ENCODE results near the gene SLC1A5. TPM values are rescaled to one million over a fixed set of nuclear protein-coding genes. Genes with fewer than 3 reads are reported as not detected.
"Not testable (repeated sequence)": the region's sequence is repeated elsewhere in the genome, so short reads cannot be mapped to it uniquely, and the experiment has no call there.

Gene SLC1A5
- total RNA-seq, 1 experiment from 2014 or later: 512 TPM

- Histone ChIP-seq H3K27me3 (replicated peaks; ENCODE audit: control insufficient read depth, insufficient read depth, low read length) (no peaks in the 10 kb centered on the region), H3K9me3 (no peaks in the 10 kb centered on the region), H3K4me3 (ENCODE audit: low read depth, low read length) (no peak overlapping the region), H3K36me3 (ENCODE audit: control insufficient read depth, insufficient read depth, low read length) (peaks cover 1% of the 10 kb centered on the region), H3K4me1 (peaks cover 22% of the 10 kb centered on the region)
- ChIA-PET CTCF (no interaction called here), POLR2A (interaction anchor here (0.6 to 2.1 kb wide), 3 partner anchors 16 to 341 kb away, joined by 3 to 7 read pairs (median 3); partner anchors contain the start of genes SLC1A5 and ZC3H4)
- Mint-ChIP-seq H3K27me3 (ENCODE audit: insufficient read depth, unreplicated experiment) (no peaks in the 10 kb centered on the region), H3K27ac (ENCODE audit: unreplicated experiment) (peak overlapping the region; percentile 45), H3K36me3 (ENCODE audit: insufficient read depth, unreplicated experiment) (peaks cover 57% of the 10 kb centered on the region), H3K9me3 (ENCODE audit: unreplicated experiment) (no peaks in the 10 kb centered on the region), H3K4me1 (ENCODE audit: low read depth, unreplicated experiment) (peaks cover 18% of the 10 kb centered on the region), H3K4me3 (ENCODE audit: unreplicated experiment) (no peak overlapping the region)
- TF ChIP-seq, protein P1, sequence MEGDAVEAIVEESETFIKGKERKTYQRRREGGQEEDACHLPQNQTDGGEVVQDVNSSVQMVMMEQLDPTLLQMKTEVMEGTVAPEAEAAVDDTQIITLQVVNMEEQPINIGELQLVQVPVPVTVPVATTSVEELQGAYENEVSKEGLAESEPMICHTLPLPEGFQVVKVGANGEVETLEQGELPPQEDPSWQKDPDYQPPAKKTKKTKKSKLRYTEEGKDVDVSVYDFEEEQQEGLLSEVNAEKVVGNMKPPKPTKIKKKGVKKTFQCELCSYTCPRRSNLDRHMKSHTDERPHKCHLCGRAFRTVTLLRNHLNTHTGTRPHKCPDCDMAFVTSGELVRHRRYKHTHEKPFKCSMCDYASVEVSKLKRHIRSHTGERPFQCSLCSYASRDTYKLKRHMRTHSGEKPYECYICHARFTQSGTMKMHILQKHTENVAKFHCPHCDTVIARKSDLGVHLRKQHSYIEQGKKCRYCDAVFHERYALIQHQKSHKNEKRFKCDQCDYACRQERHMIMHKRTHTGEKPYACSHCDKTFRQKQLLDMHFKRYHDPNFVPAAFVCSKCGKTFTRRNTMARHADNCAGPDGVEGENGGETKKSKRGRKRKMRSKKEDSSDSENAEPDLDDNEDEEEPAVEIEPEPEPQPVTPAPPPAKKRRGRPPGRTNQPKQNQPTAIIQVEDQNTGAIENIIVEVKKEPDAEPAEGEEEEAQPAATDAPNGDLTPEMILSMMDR (IDR thresholded peaks at IDR 0.05; ENCODE audit: insufficient read depth in 1 of 2, low read depth in 1 of 2, low read length in 1 of 2, severe bottlenecking in 1 of 2, unreplicated experiment in 1 of 2): no peak
- BruUV-seq (replicated peaks): no TSS peak
- intact Hi-C loops (cut with micrococcal nuclease; ENCODE audit: unreplicated experiment): no loop called here
- no peak for DNase-seq
Observed at GRCh38 chr19:46772170-46773017, 16.0 kb downstream of the SLC1A5 start.

DNA sequence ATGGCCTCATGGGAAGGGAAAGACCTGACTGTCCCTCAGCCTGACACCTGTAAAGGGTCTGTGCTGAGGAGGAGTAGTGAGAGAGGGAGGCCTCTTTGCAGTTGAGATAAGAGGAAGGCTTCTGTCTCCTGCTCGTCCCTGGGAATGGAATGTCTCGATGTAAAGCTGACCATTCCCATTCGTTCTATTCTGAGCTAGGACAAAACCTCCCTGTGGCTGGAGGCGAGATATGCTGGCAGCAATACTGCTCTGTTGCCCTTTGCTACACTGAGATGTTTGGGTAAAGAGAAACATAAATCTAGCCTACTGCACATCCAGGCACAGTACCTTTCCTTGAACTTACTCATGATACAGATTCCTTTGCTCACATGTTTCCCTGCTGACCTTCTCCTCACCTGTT lies 19.6 kb downstream of the SLC1A5 start:
- H3K4me1 Mint-ChIP-seq (ENCODE audit: low read depth, unreplicated experiment): peaks cover 18% of the 10 kb centered on the region
- H3K27me3 ChIP-seq (replicated peaks; ENCODE audit: control insufficient read depth, insufficient read depth, low read length); H3K4me3 ChIP-seq (ENCODE audit: low read depth, low read length); BruUV-seq (replicated peaks); POLR2A ChIA-PET; H3K9me3 Mint-ChIP-seq (ENCODE audit: unreplicated experiment); H3K9me3 ChIP-seq; intact Hi-C loops (cut with micrococcal nuclease; ENCODE audit: unreplicated experiment); H3K27me3 Mint-ChIP-seq (ENCODE audit: insufficient read depth, unreplicated experiment); H3K36me3 ChIP-seq (ENCODE audit: control insufficient read depth, insufficient read depth, low read length): not testable (repeated sequence)
- H3K27ac Mint-ChIP-seq (ENCODE audit: unreplicated experiment): peak overlapping the region; percentile 51
- H3K36me3 Mint-ChIP-seq (ENCODE audit: insufficient read depth, unreplicated experiment): peaks cover 21% of the 10 kb centered on the region
- DNase-seq: peak; percentile 50 to 65
- CTCF ChIA-PET: interaction anchor here (0.6 to 0.8 kb wide), 2 partner anchors 15 to 55 kb away, joined by 3 to 7 read pairs; no protein-coding TSS in a partner anchor
- peaks cover 22% of the 10 kb centered on the region for H3K4me1 ChIP-seq
- H3K4me3 Mint-ChIP-seq (ENCODE audit: unreplicated experiment): peak overlapping the region; percentile 25

GRCh38 chr19:46766569-46767317 lies 21.7 kb downstream of the SLC1A5 start:
- H3K9me3 Mint-ChIP-seq (ENCODE audit: unreplicated experiment): no peaks in the 10 kb centered on the region
- peak; percentile 70 to 72 for DNase-seq
- TF ChIP-seq, protein P1 (IDR thresholded peaks at IDR 0.05; ENCODE audit: insufficient read depth in 1 of 2, low read depth in 1 of 2, low read length in 1 of 2, severe bottlenecking in 1 of 2, unreplicated experiment in 1 of 2): peak; percentile 60 to 74
- intact Hi-C loops (cut with micrococcal nuclease; ENCODE audit: unreplicated experiment): no loop called here
- peaks cover 18% of the 10 kb centered on the region for H3K4me1 Mint-ChIP-seq (ENCODE audit: low read depth, unreplicated experiment)
- ChIA-PET POLR2A (interaction anchor here (0.6 to 1.0 kb wide), 2 partner anchors 74 to 107 kb away, joined by 5 to 8 read pairs; no protein-coding TSS in a partner anchor), CTCF (interaction anchor here (0.6 to 3.4 kb wide), 5 partner anchors 9 to 1036 kb away, joined by 3 to 9 read pairs (median 5); no protein-coding TSS in a partner anchor)
- H3K27ac Mint-ChIP-seq (ENCODE audit: unreplicated experiment): no peak overlapping the region
- peaks cover 21% of the 10 kb centered on the region for H3K4me1 ChIP-seq
- H3K4me3 Mint-ChIP-seq (ENCODE audit: unreplicated experiment): no peak overlapping the region
- H3K36me3 Mint-ChIP-seq (ENCODE audit: insufficient read depth, unreplicated experiment): peaks cover 1% of the 10 kb centered on the region
- H3K36me3 ChIP-seq (ENCODE audit: control insufficient read depth, insufficient read depth, low read length): no peaks in the 10 kb centered on the region
- H3K4me3 ChIP-seq (ENCODE audit: low read depth, low read length): no peak overlapping the region
- BruUV-seq (replicated peaks): no TSS peak
- no peaks in the 10 kb centered on the region for H3K27me3 ChIP-seq (replicated peaks; ENCODE audit: control insufficient read depth, insufficient read depth, low read length)
- H3K27me3 Mint-ChIP-seq (ENCODE audit: insufficient read depth, unreplicated experiment): no peaks in the 10 kb centered on the region
- H3K9me3 ChIP-seq: no peaks in the 10 kb centered on the region

All from Caco-2 (cell line).